Activated T-helper 17 cell treated with anti-CD3 and anti-CD28 coated beads, Interleukin-2, amount 50 U/mL, for 72 hours (primary cell): ENCODE data around the gene PRDM7. TPM values are rescaled to one million over a fixed set of nuclear protein-coding genes. Genes with fewer than 3 reads are reported as not detected.
"Not testable (repeated sequence)": the region's sequence is repeated elsewhere in the genome, so short reads cannot be mapped to it uniquely, and the experiment has no call there.

Experiments used
- ATAC-seq: fragments of 150-1000 bp; cut with Tn5 transposase; replicated peaks from 2 replicates; pipeline ENCODE4 v1.10.0; 2021; ENCODE audit warnings: mild to moderate bottlenecking, moderate library complexity
- H3K27ac Mint-ChIP-seq: one replicate; pipeline ENCODE4 v1.8.0; 2022; ENCODE audit warnings: mixed read lengths
- H3K27me3 Mint-ChIP-seq: one replicate; pipeline ENCODE4 v1.8.0; 2022; ENCODE audit warnings: mixed read lengths
- H3K36me3 Mint-ChIP-seq: one replicate; pipeline ENCODE4 v1.8.0; 2022; ENCODE audit warnings: low read depth, mild to moderate bottlenecking, mixed read lengths
- H3K4me1 Mint-ChIP-seq: one replicate; pipeline ENCODE4 v1.8.0; 2022; ENCODE audit warnings: mixed read lengths
- H3K4me3 Mint-ChIP-seq: one replicate; pipeline ENCODE4 v1.8.0; 2022; ENCODE audit warnings: mild to moderate bottlenecking, mixed read lengths
- H3K9me3 Mint-ChIP-seq: one replicate; pipeline ENCODE4 v1.8.0; 2022; ENCODE audit warnings: mixed read lengths
- total RNA-seq, 2 donors: library from RNA; stranded (reverse); gene quantifications; one replicate each; pipeline ENCODE4 v1.2.3, GENCODE V29; 2022

Gene PRDM7
- total RNA-seq, 2 donors from 2014 or later, result 0.13 TPM; not detected in 1

GRCh38 chr16:90018652-90019542 lies 58.2 kb downstream of the PRDM7 start, which contains the start of gene DBNDD1:
Gene DBNDD1, minus strand, starts transcription at chr16:90019456. Its CDS starts 115 bp downstream, at chr16:90019341.
- Mint-ChIP-seq H3K36me3 (no peaks in the 10 kb centered on the region), H3K4me1 (peaks cover 5% of the 10 kb centered on the region), H3K4me3 (peak within 1 kb of the TSS; percentile 63), H3K9me3 (no peaks in the 10 kb centered on the region), H3K27me3 (no peaks in the 10 kb centered on the region), H3K27ac (no peak within 1 kb of the TSS)
- no peak for ATAC-seq

DNA sequence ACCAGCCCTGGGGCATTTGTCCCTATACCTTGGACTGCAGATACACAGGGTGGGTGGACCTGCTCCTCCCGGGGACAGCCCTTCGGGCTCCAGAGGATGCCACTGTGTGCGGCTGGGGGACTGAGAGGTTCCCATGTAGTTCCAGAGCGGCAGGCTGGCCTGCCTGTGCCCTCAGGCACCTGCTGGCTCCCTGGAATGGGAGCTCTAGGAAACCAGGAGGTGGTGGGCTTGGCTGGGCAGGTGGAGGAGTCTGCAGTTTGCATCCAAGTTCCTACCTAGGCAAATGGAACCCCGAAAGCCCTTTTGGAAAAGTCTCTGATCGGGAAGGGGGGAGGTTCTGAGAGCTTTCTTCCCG lies 58.9 kb downstream of the PRDM7 start:
- peak overlapping the region; percentile 50 for H3K4me3 Mint-ChIP-seq
- ATAC-seq, result no peak
- no peaks in the 10 kb centered on the region for H3K9me3 Mint-ChIP-seq
- H3K27ac Mint-ChIP-seq, result no peak overlapping the region
- H3K27me3 Mint-ChIP-seq, result no peaks in the 10 kb centered on the region
- H3K36me3 Mint-ChIP-seq, result no peaks in the 10 kb centered on the region
- H3K4me1 Mint-ChIP-seq, result peaks cover 5% of the 10 kb centered on the region

DNA sequence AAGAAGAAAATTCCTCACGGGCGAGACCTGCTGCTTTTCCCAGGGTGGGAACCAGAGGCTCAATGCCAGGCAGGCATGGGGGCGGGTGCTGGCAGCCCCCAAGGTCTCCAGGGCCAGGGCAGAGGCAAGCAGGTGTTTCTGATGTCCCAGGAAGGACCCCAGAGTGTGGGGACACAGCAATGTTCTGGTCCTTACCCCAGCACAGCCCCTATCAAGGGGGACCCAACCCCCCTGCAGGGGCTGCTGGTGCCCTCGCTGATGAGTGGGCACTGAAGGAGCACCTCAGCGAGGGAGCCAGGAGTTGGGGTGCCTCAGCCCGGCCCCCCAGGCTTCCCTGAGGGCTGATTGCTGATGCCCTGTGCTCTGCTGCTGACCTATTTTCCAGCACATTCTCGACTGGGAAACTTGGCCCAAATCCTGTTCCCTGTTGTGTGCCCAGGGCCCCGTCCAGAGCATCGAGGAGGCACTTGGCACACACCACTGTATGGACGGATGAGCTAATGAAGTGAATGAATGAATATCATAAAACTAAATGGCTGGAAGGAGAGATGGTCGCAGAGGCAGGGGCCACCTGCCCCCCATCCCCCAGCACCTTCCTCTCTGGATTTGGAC lies 60.7 kb downstream of the PRDM7 start:
- no peak overlapping the region for H3K27ac Mint-ChIP-seq
- no peaks in the 10 kb centered on the region for H3K4me1 Mint-ChIP-seq
- no peak for ATAC-seq
- no peak overlapping the region for H3K4me3 Mint-ChIP-seq
- no peaks in the 10 kb centered on the region for H3K9me3 Mint-ChIP-seq
- no peaks in the 10 kb centered on the region for H3K36me3 Mint-ChIP-seq
- no peaks in the 10 kb centered on the region for H3K27me3 Mint-ChIP-seq

DNA sequence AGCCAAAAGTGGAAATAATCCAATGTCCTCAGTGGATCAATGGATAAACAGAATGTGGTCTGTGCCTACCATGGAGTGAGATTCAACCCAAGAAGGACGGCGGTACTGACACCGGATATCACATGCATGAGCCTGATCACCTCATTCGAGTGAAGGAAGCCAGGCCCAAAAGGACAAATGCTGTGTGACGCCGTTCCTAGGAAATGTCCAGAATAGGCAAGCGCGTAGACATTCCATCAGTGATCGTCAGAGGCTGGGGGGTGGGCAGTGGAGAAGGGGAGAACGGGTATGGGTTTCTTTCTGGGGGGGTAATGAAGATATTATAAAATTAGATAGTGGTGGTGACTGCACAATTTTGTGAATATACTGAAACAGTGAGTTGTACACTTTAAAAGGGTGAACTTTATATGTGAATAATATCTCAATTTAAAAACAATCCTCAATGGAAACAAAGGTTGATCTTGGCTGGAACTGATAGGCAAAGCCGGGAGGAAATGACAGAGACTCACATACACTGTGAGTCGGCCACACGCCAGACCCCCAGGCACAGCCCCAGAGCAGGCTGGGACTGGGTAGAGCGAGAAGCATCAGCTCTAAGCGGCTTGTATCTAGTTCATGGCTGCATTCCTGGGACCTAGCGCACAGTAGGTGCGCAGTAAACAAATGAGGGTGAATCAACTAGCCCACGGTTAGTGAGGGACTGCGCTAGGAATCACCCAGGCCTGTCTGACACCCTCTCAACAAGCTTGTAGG lies 61.4 kb downstream of the PRDM7 start:
- H3K27ac Mint-ChIP-seq, result no peak overlapping the region
- no peak overlapping the region for H3K4me3 Mint-ChIP-seq
- no peaks in the 10 kb centered on the region for H3K27me3 Mint-ChIP-seq
- H3K9me3 Mint-ChIP-seq, result no peaks in the 10 kb centered on the region
- no peak for ATAC-seq
- no peaks in the 10 kb centered on the region for H3K4me1 Mint-ChIP-seq
- H3K36me3 Mint-ChIP-seq, result no peaks in the 10 kb centered on the region

DNA sequence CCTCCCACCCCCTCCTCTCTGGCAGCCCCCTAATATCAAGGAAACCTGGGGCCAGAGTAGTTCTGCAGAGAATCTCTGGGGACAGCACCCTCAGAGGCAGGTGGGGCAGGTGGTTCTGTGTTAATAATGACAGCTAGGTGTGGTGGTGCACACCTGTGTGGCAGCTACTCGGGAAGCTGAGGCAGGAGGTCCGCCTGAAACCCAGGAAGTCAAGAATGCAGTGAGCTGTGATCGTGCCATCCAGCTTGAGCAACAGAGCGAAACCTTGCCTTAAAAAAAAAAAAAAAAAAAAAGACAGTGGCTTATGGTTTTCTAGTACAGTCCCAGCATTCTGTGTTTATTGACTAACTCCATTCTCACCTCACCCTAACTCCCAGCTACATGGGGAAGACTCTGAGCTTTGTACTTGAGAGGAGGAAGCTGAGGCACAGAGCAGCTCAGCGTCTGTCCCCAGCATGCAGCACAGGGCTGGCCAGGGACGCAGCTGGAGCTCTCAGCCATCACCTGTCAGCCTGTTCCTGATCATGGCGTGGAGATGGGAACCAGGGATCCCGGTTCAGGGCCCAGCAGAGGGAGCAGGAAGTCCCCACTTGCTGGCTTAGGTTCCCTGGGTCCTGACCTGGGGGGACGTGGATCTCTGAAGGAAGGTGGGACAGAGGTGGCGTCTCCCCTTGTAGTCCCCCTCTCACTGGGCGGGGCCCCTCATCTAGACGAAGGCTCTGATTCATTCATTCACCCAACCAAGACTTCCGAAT lies 64.0 kb downstream of the PRDM7 start:
- peaks cover 5% of the 10 kb centered on the region for H3K4me1 Mint-ChIP-seq
- no peaks in the 10 kb centered on the region for H3K36me3 Mint-ChIP-seq
- no peaks in the 10 kb centered on the region for H3K27me3 Mint-ChIP-seq
- no peaks in the 10 kb centered on the region for H3K9me3 Mint-ChIP-seq
- H3K27ac Mint-ChIP-seq, result no peak overlapping the region
- H3K4me3 Mint-ChIP-seq, result no peak overlapping the region
- no peak for ATAC-seq

DNA sequence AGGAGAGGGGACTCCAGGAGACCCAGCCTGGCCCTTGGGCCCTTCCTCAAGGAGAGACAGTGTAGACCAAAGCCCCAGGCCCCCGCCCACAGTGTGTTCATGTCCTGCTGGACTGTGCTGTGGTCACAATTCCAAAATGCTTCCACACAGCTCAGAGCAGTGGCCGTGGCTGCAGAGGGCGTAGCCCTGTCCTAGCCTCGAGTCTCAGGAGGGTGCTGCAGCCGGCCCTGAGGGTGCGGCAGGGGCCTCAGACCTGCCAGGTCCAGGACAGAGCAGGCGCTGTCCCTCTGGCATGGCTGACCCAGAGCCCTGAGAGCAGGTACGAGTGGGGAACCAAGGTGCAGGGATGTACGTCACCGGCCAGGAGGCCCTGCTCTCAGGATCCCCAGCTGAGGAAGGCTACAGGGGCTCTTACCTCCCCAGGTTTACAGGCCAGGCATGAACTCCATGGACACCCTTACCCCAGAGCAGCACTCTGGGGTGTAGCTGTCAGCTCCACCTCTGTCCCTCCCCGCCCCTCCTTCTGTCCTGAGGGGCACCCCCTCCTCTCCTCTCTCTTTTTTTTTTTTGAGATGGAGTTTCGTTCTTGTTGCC lies 65.1 kb downstream of the PRDM7 start:
- Mint-ChIP-seq H3K27me3 (no peaks in the 10 kb centered on the region), H3K4me1 (peaks cover 5% of the 10 kb centered on the region), H3K36me3 (no peaks in the 10 kb centered on the region), H3K27ac (no peak overlapping the region), H3K9me3 (no peaks in the 10 kb centered on the region), H3K4me3 (no peak overlapping the region)
- ATAC-seq, result no peak

DNA sequence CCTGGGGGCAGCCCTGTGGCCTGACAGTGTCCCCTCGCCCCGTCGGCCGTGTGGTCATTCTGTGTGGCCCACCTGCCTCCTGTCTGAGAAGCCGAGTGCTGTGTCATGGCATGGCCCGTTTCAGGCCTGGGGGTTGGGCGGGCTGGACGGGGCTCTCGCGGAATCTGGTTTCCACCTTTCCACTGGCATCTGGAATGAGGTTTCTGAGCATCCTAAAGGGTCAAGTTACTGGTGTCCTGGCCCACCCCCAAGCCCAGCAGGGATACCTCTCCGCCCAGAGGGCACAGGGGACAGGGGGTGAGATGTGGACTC lies 65.7 kb downstream of the PRDM7 start:
- Mint-ChIP-seq H3K36me3 (no peaks in the 10 kb centered on the region), H3K4me3 (no peak overlapping the region), H3K27me3 (no peaks in the 10 kb centered on the region), H3K27ac (no peak overlapping the region), H3K9me3 (no peaks in the 10 kb centered on the region), H3K4me1 (peaks cover 5% of the 10 kb centered on the region)
- ATAC-seq, result no peak

GRCh38 chr16:90010676-90011507 lies 66.2 kb downstream of the PRDM7 start:
- no peak overlapping the region for H3K27ac Mint-ChIP-seq
- ATAC-seq, result no peak
- H3K9me3 Mint-ChIP-seq, result no peaks in the 10 kb centered on the region
- H3K4me3 Mint-ChIP-seq, result no peak overlapping the region
- no peaks in the 10 kb centered on the region for H3K27me3 Mint-ChIP-seq
- peaks cover 5% of the 10 kb centered on the region for H3K4me1 Mint-ChIP-seq
- no peaks in the 10 kb centered on the region for H3K36me3 Mint-ChIP-seq

- H3K4me1 Mint-ChIP-seq, result peaks cover 5% of the 10 kb centered on the region
- H3K27me3 Mint-ChIP-seq, result no peaks in the 10 kb centered on the region
- peak overlapping the region; percentile 66 for H3K4me3 Mint-ChIP-seq
- ATAC-seq, result peak; percentile 18
- H3K27ac Mint-ChIP-seq, result peak overlapping the region; percentile 63
- no peaks in the 10 kb centered on the region for H3K9me3 Mint-ChIP-seq
- H3K36me3 Mint-ChIP-seq, result no peaks in the 10 kb centered on the region
Observed at GRCh38 chr16:90009172-90009899, 67.8 kb downstream of the PRDM7 start.

- Mint-ChIP-seq H3K36me3 (no peaks in the 10 kb centered on the region), H3K27ac (peak overlapping the region; percentile 63), H3K9me3 (no peaks in the 10 kb centered on the region), H3K4me3 (peak overlapping the region; percentile 66), H3K27me3 (no peaks in the 10 kb centered on the region), H3K4me1 (peaks cover 5% of the 10 kb centered on the region)
- peak; percentile 98 for ATAC-seq
Observed at GRCh38 chr16:90008708-90009145, 68.4 kb downstream of the PRDM7 start.

DNA sequence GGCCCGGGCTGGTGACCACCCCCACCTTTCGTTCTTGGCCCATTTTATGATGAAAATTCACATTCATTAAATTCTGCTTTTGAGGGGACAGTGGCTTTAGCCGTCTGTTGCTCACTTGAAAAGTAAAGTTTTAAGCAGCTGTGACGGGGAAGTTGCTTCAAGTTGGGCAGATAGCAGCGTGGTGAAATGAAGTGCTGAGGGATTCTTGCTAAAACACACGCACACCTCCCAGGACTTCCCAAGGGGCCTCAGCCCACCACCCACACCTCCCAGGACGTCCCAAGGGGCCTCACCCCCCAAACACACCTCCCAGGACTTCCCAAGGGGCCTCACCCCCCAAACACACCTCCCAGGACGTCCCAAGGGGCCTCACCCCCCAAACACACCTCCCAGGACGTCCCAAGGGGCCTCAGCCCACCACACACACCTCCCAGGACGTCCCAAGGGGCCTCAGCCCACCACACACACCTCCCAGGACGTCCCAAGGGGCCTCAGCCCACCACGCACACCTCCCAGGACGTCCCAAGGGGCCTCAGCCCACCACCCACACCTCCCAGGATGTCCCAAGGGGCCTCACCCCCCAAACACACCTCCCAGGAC lies 69.4 kb downstream of the PRDM7 start:
- not testable (repeated sequence) for H3K27me3 Mint-ChIP-seq

GRCh38 chr16:90007015-90007414 lies 70.1 kb downstream of the PRDM7 start:
- H3K27me3 Mint-ChIP-seq, result no peaks in the 10 kb centered on the region
- H3K36me3 Mint-ChIP-seq, result no peaks in the 10 kb centered on the region
- no peak for ATAC-seq
- H3K4me3 Mint-ChIP-seq, result no peak overlapping the region
- H3K4me1 Mint-ChIP-seq, result peaks cover 5% of the 10 kb centered on the region
- no peak overlapping the region for H3K27ac Mint-ChIP-seq
- H3K9me3 Mint-ChIP-seq, result no peaks in the 10 kb centered on the region

More for the DNA sequence above, 69.4 kb downstream of the PRDM7 start:
- ATAC-seq, H3K4me3 Mint-ChIP-seq, H3K36me3 Mint-ChIP-seq, H3K9me3 Mint-ChIP-seq, H3K4me1 Mint-ChIP-seq, H3K27ac Mint-ChIP-seq: not testable (repeated sequence)
